GM21390 (cell line): ENCODE data around the gene GABRA4.

Experiments
- ATAC-seq: cut with Tn5 transposase; IDR thresholded peaks from one replicate; pipeline ENCODE4 v1.9.1; 2021; ENCODE audit not compliant: unreplicated experiment

GABRA4 gene

GRCh38 chr4:46931981-46932380, 61.4 kb downstream of the GABRA4 start:
- peak; percentile 75 for ATAC-seq

DNA sequence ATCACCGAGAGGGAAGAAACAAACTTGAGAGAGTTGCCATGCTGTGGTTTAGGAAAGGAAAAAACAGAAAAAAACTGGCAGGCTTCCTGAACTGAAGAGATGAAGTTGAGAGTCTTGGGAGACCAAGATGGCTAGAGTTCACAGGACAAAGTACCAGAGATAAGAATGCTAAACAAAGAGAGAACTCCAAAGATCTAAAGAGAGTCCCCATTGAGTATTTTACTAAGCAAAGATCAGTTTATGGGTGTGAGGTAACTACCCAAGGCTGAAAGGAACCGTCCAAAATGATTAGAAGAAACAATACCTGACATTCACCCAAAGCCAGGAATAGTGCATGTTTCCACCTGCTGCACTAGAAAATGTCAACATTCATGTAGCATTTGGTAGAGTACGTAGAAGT, 62.5 kb downstream of the GABRA4 start:
- ATAC-seq: no peak

DNA sequence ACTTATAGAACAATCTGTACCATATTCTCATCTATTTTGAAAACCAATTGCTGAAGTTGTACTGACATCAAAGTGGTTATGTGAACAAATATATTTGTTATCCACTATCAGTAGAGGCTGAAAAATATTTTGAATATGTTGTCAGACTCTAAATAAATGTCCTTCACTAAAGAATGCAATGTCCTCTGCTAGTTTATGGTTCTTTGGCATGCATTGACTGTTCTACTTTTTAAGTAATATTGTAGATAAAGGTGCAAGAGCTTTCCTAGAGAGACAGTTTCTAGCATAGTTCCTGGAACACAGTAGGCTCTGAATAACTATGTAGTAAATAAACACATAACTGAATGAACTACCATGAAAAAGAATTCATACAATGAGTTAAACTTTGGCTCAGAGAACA, 66.2 kb downstream of the GABRA4 start:
- ATAC-seq: no peak

DNA sequence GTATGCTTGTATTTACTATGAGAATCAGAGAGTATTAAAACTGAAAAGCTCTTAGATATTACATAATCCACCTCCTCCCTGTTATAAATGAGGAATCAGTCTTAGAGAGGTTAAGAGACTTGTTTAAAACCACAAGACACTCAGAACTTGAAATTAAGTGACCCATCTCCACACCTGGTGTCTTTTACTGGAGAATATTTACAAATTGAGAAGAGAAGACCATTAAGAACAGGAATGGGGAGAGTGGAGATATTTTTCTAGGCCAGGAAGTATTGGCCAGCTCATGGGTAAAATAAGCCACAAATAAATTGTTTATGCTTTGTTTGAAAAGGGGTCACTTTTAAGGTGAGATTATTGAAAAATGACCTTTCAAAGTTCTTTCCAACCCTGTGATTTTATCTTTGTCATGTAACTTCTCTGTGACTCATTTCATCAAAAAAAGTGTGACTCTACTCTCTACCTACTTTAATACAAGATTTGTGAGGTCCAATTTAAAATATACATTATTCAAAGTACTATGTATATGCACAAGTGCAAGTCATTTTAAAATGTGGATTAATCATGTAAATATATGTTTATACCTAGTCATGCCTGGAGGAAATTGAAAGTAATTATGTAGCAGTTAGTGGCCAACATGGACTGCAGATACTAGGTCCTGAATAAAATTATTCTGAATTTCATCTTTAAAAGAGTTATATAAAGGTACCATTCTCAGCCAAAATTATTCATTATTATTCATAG, 68.4 kb downstream of the GABRA4 start:
- no peak for ATAC-seq

- ATAC-seq: no peak
These were observed 71.2 kb downstream of the GABRA4 start for GRCh38 chr4:46922205-46922604.

DNA sequence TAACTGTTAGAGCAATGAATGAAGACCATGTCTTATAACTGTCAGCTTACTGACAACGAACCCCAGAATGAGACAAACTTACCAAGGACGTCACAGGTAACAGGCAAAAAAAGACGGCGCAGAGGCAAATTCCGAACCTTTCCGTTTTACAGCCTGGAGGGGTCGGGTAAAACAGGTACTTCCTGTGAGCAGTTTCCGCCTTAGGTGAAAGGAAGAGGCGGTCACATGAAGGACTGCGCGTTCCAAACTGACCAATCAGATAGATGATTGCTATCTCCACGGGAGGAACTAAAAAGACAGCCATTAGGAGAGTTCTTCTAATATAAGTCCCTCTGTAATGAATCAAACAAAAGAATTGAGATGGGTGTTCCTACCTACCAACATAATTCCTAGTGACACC, 84.3 kb downstream of the GABRA4 start, which contains the start of gene COX7B2:
Gene COX7B2, minus strand, starts transcription at position 168 of the 400 bp plus-strand sequence. CDS start 174,053 bp downstream, outside the sequence.
- ATAC-seq: no peak

GRCh38 chr4:46908148-46908547, 85.2 kb downstream of the GABRA4 start:
- ATAC-seq: no peak

- ATAC-seq: no peak
These were observed 93.3 kb downstream of the GABRA4 start for GRCh38 chr4:46900082-46900481.

DNA sequence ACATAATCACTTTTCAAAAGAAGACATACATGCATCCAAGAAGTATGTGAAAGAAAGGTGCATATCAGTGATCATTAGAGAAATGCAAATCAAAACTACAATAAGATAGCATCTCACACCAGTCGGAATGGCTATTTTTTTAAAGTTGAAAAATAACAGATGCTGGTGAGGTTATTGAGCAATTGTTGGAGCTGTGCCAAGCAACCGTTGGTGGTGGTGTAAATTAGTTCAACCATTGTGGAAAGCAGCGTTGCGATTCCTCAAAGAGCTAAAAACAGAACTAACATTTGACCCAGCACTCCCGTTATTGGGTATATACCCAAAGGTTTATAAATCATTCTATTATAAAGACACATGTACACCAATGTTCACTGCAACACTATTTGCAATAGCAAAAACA, 98.6 kb downstream of the GABRA4 start:
- ATAC-seq: no peak

GRCh38 chr4:46890056-46890455, 103.3 kb downstream of the GABRA4 start:
- no peak for ATAC-seq

DNA sequence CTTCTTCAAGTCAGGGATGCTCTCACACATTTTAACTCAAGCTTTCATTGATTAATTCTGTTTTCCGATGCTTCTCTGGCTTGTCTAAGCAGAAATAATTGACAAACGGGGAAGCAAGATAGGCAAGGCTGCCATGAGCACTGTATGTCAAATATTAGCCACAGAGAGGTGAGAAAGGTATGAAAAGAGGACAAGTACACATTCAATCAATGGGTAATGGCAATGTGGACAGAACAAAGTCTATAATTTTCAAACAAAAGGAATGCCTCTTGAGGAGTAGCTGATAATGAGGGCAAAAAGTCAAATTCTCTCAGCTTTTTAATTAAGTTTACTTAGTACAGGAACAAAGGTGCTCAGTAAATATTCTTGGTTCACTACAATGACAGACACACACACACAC, 104.0 kb downstream of the GABRA4 start:
- no peak for ATAC-seq

DNA sequence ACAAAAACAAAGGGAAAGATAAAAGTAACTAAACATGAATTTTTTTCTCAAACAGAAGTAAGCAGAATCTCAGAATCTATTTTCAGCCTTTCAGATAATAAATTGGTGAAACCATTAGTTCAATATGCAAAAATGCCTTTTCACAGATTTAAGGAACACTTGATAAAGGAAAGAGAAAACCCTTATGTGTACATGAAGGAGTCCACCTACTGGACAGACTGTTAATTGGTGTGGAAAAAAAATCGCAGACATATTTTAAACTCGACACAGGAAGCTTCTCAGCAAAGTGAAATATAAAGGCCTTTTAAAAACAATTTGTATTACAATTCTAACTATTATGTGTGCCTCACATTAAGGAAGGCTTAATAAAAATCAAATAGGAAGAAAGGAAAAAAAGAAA, 106.7 kb downstream of the GABRA4 start:
- no peak for ATAC-seq

DNA sequence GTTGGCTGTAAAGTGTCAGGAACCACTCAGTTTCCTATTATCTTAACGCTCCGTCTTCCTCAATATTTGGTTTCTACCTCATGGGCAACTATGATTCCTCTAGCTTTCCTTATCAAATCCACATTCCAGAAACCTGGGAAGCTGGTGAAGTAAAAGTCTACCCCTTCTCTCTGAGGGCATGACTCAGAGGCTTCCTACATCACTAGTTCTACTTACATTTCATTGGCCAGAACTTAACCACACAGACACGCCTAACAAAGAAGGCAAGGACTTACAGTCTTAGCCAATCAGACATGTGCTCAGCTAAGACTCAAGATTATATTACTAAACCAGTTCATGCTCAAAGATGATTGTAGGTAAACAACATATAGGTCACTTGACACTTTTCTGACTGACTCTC, 114.7 kb downstream of the GABRA4 start:
- no peak for ATAC-seq

DNA sequence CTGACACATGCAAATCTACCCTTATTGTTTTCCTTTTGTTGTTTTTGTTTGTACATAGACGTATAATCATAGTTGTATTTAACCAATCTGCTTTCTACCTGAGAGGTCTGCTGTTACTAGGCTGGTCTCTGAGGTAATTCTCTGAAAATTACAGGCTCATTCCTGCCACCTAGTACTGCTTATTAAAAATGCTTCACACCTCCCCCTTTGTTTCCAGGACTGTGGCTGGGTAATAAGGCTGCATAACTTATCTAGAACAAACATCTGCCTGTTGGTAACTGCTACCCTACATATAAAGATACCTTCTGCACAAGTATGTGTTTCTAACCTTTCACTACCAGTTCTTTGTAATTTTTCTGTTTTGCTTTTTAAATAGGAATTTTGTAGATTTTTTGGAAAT, 118.6 kb downstream of the GABRA4 start:
- ATAC-seq: no peak

DNA sequence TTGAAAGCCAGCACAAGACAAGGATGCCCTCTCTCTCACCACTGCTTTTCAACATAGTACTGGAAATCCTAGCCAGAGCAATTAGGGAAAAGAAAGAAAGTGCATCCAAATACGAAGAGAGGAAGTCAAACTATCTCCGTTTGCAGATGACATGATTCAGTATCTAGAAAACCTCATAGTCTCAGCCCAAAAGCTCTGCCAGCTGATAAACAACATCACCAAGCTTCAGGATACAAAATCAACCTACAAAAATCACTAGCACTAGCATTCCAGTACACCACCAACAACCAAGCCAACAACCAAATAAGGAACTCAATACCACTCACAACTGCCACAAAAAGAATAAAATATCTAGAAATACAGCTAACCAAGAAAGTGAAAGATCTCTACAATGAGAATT, 123.0 kb downstream of the GABRA4 start:
- no peak for ATAC-seq
